GM19468 (cell line): Measurements from ENCODE around the gene RTN4IP1.
"Not testable (repeated sequence)": the region's sequence is repeated elsewhere in the genome, so short reads cannot be mapped to it uniquely, and the experiment has no call there.

Experiments used
- ATAC-seq: cut with Tn5 transposase; IDR thresholded peaks from one replicate; pipeline ENCODE4 v1.9.1; 2021; ENCODE audit warnings: mild to moderate bottlenecking, moderate library complexity, moderate number of reproducible peaks; ENCODE audit not compliant: unreplicated experiment; ENCODE audit errors: extremely low read depth

Gene RTN4IP1

GRCh38 chr6:106549521-106549920 lies 79.8 kb downstream of the RTN4IP1 start:
- ATAC-seq: no peak

- ATAC-seq: not testable (repeated sequence)
Measured at GRCh38 chr6:106548926-106549455, 80.3 kb downstream of the RTN4IP1 start.

GRCh38 chr6:106547601-106548453 lies 81.5 kb downstream of the RTN4IP1 start:
- no peak for ATAC-seq

- no peak for ATAC-seq
Measured at GRCh38 chr6:106546691-106547414, 82.4 kb downstream of the RTN4IP1 start.

GRCh38 chr6:106546261-106546690 lies 83.0 kb downstream of the RTN4IP1 start:
- ATAC-seq: no peak

- ATAC-seq: no peak
Measured at GRCh38 chr6:106540907-106541306, 88.4 kb downstream of the RTN4IP1 start.

GRCh38 chr6:106540432-106540831 lies 88.9 kb downstream of the RTN4IP1 start:
- no peak for ATAC-seq

- ATAC-seq: no peak
Measured at GRCh38 chr6:106539936-106540335, 89.4 kb downstream of the RTN4IP1 start.

- no peak for ATAC-seq
Measured at GRCh38 chr6:106538145-106538544, 91.2 kb downstream of the RTN4IP1 start.

- no peak for ATAC-seq
Measured at GRCh38 chr6:106537662-106538061, 91.6 kb downstream of the RTN4IP1 start.

GRCh38 chr6:106536851-106537250 lies 92.4 kb downstream of the RTN4IP1 start:
- ATAC-seq: no peak

GRCh38 chr6:106536357-106536756 lies 92.9 kb downstream of the RTN4IP1 start:
- no peak for ATAC-seq

GRCh38 chr6:106535012-106535411 lies 94.3 kb downstream of the RTN4IP1 start:
- no peak for ATAC-seq

- no peak for ATAC-seq
Measured at GRCh38 chr6:106534564-106534982, 94.7 kb downstream of the RTN4IP1 start.

GRCh38 chr6:106534004-106534403 lies 95.3 kb downstream of the RTN4IP1 start:
- no peak for ATAC-seq

- ATAC-seq: no peak
Measured at GRCh38 chr6:106533054-106533453, 96.2 kb downstream of the RTN4IP1 start.

- ATAC-seq: no peak
Measured at GRCh38 chr6:106530502-106530901, 98.8 kb downstream of the RTN4IP1 start.

- no peak for ATAC-seq
Measured at GRCh38 chr6:106530026-106530425, 99.3 kb downstream of the RTN4IP1 start.

GRCh38 chr6:106529438-106529837 lies 99.9 kb downstream of the RTN4IP1 start:
- ATAC-seq: no peak

GRCh38 chr6:106528521-106528920 lies 100.8 kb downstream of the RTN4IP1 start:
- no peak for ATAC-seq

GRCh38 chr6:106527979-106528378 lies 101.3 kb downstream of the RTN4IP1 start:
- ATAC-seq: no peak
